ENCODE results near the gene LRIG1. TPM values are rescaled to one million over a fixed set of nuclear protein-coding genes. Genes with fewer than 3 reads are reported as not detected.

The LRIG1 gene
- total RNA-seq, 6 experiments from 2014 or later = 15.8 to 23.2 (median 17.8) TPM

- DNase-seq (no peak), ATAC-seq (no peak)
- WGBS (ENCODE audit: insufficient coverage, low coverage, low lambda C conversion rate, missing lambda C conversion rate) = 81% methylated on average over 2 of the region's 2 CpGs
These were observed 19.9 kb upstream of the LRIG1 start for GRCh38 chr3:66520724-66521123.

GRCh38 chr3:66518644-66519043 lies 17.8 kb upstream of the LRIG1 start:
- Histone ChIP-seq H3K27me3 (no peaks in the 10 kb centered on the region), H3K36me3 (no peaks in the 10 kb centered on the region), H3K4me1 (no peaks in the 10 kb centered on the region), H3K9me3 (no peaks in the 10 kb centered on the region), H3K27ac (no peak overlapping the region), H3K4me3 (no peak overlapping the region)
- TF ChIP-seq CTCF (IDR thresholded peaks at IDR 0.05) = no peak
- TF ChIP-seq POLR2A (IDR thresholded peaks at IDR 0.05) = no peak
- intact Hi-C loops (cut with DNase I) = no loop called here
- WGBS (ENCODE audit: insufficient coverage, low coverage, low lambda C conversion rate, missing lambda C conversion rate) = 90% methylated on average over 2 of the region's 4 CpGs
- ATAC-seq (no peak), DNase-seq (no peak)

More at GRCh38 chr3:66520724-66521123, 19.9 kb upstream of the LRIG1 start:
- Histone ChIP-seq H3K4me3 (no peak overlapping the region), H3K36me3 (no peaks in the 10 kb centered on the region), H3K27me3 (no peaks in the 10 kb centered on the region), H3K9me3 (no peaks in the 10 kb centered on the region), H3K4me1 (no peaks in the 10 kb centered on the region), H3K27ac (no peak overlapping the region)
- intact Hi-C loops (cut with DNase I) = no loop called here
- no peak for TF ChIP-seq CTCF (IDR thresholded peaks at IDR 0.05)
- no peak for TF ChIP-seq POLR2A (IDR thresholded peaks at IDR 0.05)

GRCh38 chr3:66518126-66518525 lies 17.3 kb upstream of the LRIG1 start:
- WGBS (ENCODE audit: insufficient coverage, low coverage, low lambda C conversion rate, missing lambda C conversion rate) = 86% methylated on average over 1 of the region's 2 CpGs
- ATAC-seq = no peak
- intact Hi-C loops (cut with DNase I) = no loop called here

GRCh38 chr3:66517241-66517640 lies 16.4 kb upstream of the LRIG1 start:
- Histone ChIP-seq H3K27ac (no peak overlapping the region), H3K9me3 (no peaks in the 10 kb centered on the region), H3K4me3 (no peak overlapping the region), H3K4me1 (no peaks in the 10 kb centered on the region), H3K27me3 (no peaks in the 10 kb centered on the region), H3K36me3 (no peaks in the 10 kb centered on the region)
- WGBS (ENCODE audit: insufficient coverage, low coverage, low lambda C conversion rate, missing lambda C conversion rate) = 55% methylated on average over 2 of the region's 2 CpGs
- no peak for TF ChIP-seq POLR2A (IDR thresholded peaks at IDR 0.05)
- no peak for TF ChIP-seq CTCF (IDR thresholded peaks at IDR 0.05)
- ATAC-seq = no peak
- intact Hi-C loops (cut with DNase I) = no loop called here
- DNase-seq = no peak

More at GRCh38 chr3:66518126-66518525, 17.3 kb upstream of the LRIG1 start:
- no peak overlapping the region for H3K4me3 ChIP-seq
- DNase-seq = no peak
- no peaks in the 10 kb centered on the region for H3K9me3 ChIP-seq
- TF ChIP-seq CTCF (IDR thresholded peaks at IDR 0.05) (no peak), POLR2A (IDR thresholded peaks at IDR 0.05) (no peak)
- no peaks in the 10 kb centered on the region for H3K4me1 ChIP-seq
- H3K36me3 ChIP-seq = no peaks in the 10 kb centered on the region
- H3K27me3 ChIP-seq = no peaks in the 10 kb centered on the region
- no peak overlapping the region for H3K27ac ChIP-seq

GRCh38 chr3:66508461-66508860 lies 7.6 kb upstream of the LRIG1 start:
- peaks cover 0 to 12% (median 4%) of the 10 kb centered on the region in 4 donors for H3K4me1 ChIP-seq
- 76% methylated on average over 7 of the region's 7 CpGs for WGBS (ENCODE audit: insufficient coverage, low coverage, low lambda C conversion rate, missing lambda C conversion rate)
- no peak for ATAC-seq
- no peaks in the 10 kb centered on the region for H3K27me3 ChIP-seq
- H3K36me3 ChIP-seq = no peaks in the 10 kb centered on the region
- intact Hi-C loops (cut with DNase I) = no loop called here
- DNase-seq = no peak
- TF ChIP-seq CTCF (IDR thresholded peaks at IDR 0.05) = no peak
- TF ChIP-seq POLR2A (IDR thresholded peaks at IDR 0.05) = no peak
- no peak overlapping the region for H3K4me3 ChIP-seq
- H3K27ac ChIP-seq = no peak overlapping the region
- H3K9me3 ChIP-seq = no peaks in the 10 kb centered on the region
